Transverse colon (tissue), 4 donors: ENCODE measurements around the gene LRRC7. TPM values are rescaled to one million over a fixed set of nuclear protein-coding genes. Genes with fewer than 3 reads are reported as not detected.

ENCODE experiments used
- DNase-seq: peaks from one replicate; pipeline ENCODE4 v3.0.0-alpha.2; 2019
- H3K27ac ChIP-seq, 4 donors: fragments of 200-600 bp; sonication (generic); 2 replicates each; pipeline ENCODE4 v1.5.1; 2016 to 2018; ENCODE audit warnings: inconsistent platforms in 4 of 4
- H3K27me3 ChIP-seq: fragments of 200-600 bp; sonication (generic); 2 replicates; pipeline ENCODE4 v1.5.1; 2017; ENCODE audit warnings: inconsistent platforms
- H3K36me3 ChIP-seq, 4 donors: fragments of 200-600 bp; sonication (generic); 2 replicates each; pipeline ENCODE4 v1.5.1; 2017 to 2019; ENCODE audit warnings: inconsistent platforms in 4 of 4
- H3K4me1 ChIP-seq, 4 donors: fragments of 200-600 bp; sonication (generic); 2 replicates each; pipeline ENCODE4 v1.5.1; 2017 to 2020; ENCODE audit warnings: inconsistent platforms in 4 of 4
- H3K4me3 ChIP-seq, 4 donors: fragments of 200-600 bp; sonication (generic); 1 replicate in 1 of 4; 2 replicates in 3 of 4; pipeline versions ENCODE4 v1.5.1 to v1.6.1; 2017 to 2019; ENCODE audit warnings: inconsistent platforms in 4 of 4
- H3K9me3 ChIP-seq, 2 donors: fragments of 200-600 bp; sonication (generic); 2 replicates each; pipeline ENCODE4 v1.5.1; 2017 to 2019; ENCODE audit warnings: inconsistent platforms in 2 of 2
- CTCF ChIP-seq, 5 experiments: fragments of 200-600 bp in 3 of 5; fragments of 450-650 bp in 2 of 5; sonication (generic) in 3 of 5; IDR thresholded peaks; 1 replicate in 2 of 5; 2 replicates in 3 of 5; pipeline ENCODE4 v1.5.1; 2016 to 2017; ENCODE audit warnings: antibody characterized with exemption in 5 of 5, inconsistent platforms in 3 of 5, mild to moderate bottlenecking in 2 of 5, moderate library complexity in 1 of 5
- EP300 ChIP-seq: sonication (generic); formaldehyde crosslinking; IDR thresholded peaks from one replicate; pipeline ENCODE4 v1.6.1; 2017; ENCODE audit warnings: antibody characterized with exemption, low read depth
- POLR2A ChIP-seq: fragments of 450-650 bp; IDR thresholded peaks from one replicate; pipeline ENCODE4 v1.6.1; 2016; ENCODE audit warnings: antibody characterized with exemption, mild to moderate bottlenecking, moderate library complexity
- POLR2AphosphoS5 ChIP-seq, 3 donors: sonication (generic); formaldehyde crosslinking; IDR thresholded peaks; one replicate each; pipeline ENCODE4 v1.6.1; 2016; ENCODE audit warnings: antibody characterized with exemption in 3 of 3
- WGBS, 2 donors: methylation state at CpG; one replicate each; pipeline ENCODE4 v1.1.5; 2018; ENCODE audit warnings: low coverage in 1 of 2; 5-methylcytosine and 5-hydroxymethylcytosine counted together
- in situ Hi-C, 4 donors: fragments of 200-750 bp; cut with MboI; loops; one replicate each; pipeline versions ENCODE4 v1.15.0 to v1.15.1; 2017; ENCODE audit warnings: low sequenced_read_pairs in 3 of 4, low pct_ligation_motif_present in 1 of 4, low pct_unique_long_range_greater_than_20kb in 1 of 4
- intact Hi-C: fragments of 100-400 bp; cut with DNase I; formaldehyde crosslinking; loops from one replicate; pipeline ENCODE4 v1.15.1; 2023; ENCODE audit warnings: low total_unique reads
- total RNA-seq, 4 donors: library from RNA; depleted of rRNA; stranded (reverse); fragments of >200 nt; gene quantifications; one replicate each; pipeline ENCODE4 v1.1.0, GENCODE V29; 2016

Gene LRRC7
- total RNA-seq, 4 donors from 2014 or later, result 0.32 to 1.1 TPM; not detected in 2

GRCh38 chr1:69932760-69933159, 365.0 kb downstream of the LRRC7 start:
- 85% methylated on average over 3 of the region's 3 CpGs; no CpG with 5 or more reads in 1 of the 2 donors for WGBS, 2 donors
- H3K27ac ChIP-seq, result no peak overlapping the region
- intact Hi-C loops, result no loop called here
- no peaks in the 10 kb centered on the region for H3K27me3 ChIP-seq
- no peaks in the 10 kb centered on the region for H3K9me3 ChIP-seq
- H3K4me3 ChIP-seq, result no peak overlapping the region
- H3K36me3 ChIP-seq, result no peaks in the 10 kb centered on the region
- no peak for DNase-seq
- TF ChIP-seq POLR2AphosphoS5 (IDR thresholded peaks at IDR 0.05) (no peak), EP300 (no peak), CTCF (IDR thresholded peaks at IDR 0.05) (no peak)
- in situ Hi-C loops, result no loop called here
- no peaks in the 10 kb centered on the region for H3K4me1 ChIP-seq

- TF ChIP-seq POLR2A (no peak), POLR2AphosphoS5 (IDR thresholded peaks at IDR 0.05) (no peak), EP300 (no peak)
- 72 to 79% methylated on average over 6 of the region's 6 CpGs for WGBS, 2 donors
- H3K27ac ChIP-seq, result no peak overlapping the region
- H3K9me3 ChIP-seq, result no peaks in the 10 kb centered on the region
- H3K36me3 ChIP-seq, result no peaks in the 10 kb centered on the region
- DNase-seq, result no peak
- intact Hi-C loops, result no loop called here
- no peaks in the 10 kb centered on the region for H3K4me1 ChIP-seq
- H3K4me3 ChIP-seq, result no peak overlapping the region
- H3K27me3 ChIP-seq, result no peaks in the 10 kb centered on the region
- in situ Hi-C loops, result no loop called here
Measured at GRCh38 chr1:69940231-69940630, 372.5 kb downstream of the LRRC7 start.

DNA sequence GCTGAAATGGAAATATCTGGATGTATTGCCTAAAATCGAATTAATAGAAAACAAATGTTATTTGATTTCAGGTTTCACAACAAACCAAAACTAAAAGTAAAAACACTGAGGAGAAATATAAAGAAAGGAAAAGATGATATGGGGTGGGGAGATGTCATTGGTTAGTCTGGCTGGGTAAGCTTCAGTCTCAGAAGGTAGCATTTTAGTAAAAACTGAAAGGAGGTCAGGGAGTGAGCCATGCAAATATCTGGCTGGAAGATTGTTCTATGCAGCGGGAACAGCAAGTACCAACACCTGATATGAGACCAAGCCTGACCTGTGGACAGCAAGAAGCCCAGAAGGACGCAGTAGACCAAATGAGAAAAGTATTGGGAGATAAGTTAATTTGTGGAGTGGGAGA, 373.1 kb downstream of the LRRC7 start:
- Histone ChIP-seq H3K27me3 (no peaks in the 10 kb centered on the region), H3K27ac (no peak overlapping the region), H3K4me3 (no peak overlapping the region), H3K9me3 (no peaks in the 10 kb centered on the region), H3K36me3 (no peaks in the 10 kb centered on the region), H3K4me1 (no peaks in the 10 kb centered on the region)
- DNase-seq, result no peak
- WGBS, 2 donors, result 64 to 72% methylated on average over 3 of the region's 3 CpGs
- intact Hi-C loops, result no loop called here
- TF ChIP-seq POLR2A, result no peak
- TF ChIP-seq EP300, result no peak
- TF ChIP-seq POLR2AphosphoS5 (IDR thresholded peaks at IDR 0.05), result no peak
- TF ChIP-seq CTCF (IDR thresholded peaks at IDR 0.05), result no peak
- in situ Hi-C loops, result no loop called here

DNA sequence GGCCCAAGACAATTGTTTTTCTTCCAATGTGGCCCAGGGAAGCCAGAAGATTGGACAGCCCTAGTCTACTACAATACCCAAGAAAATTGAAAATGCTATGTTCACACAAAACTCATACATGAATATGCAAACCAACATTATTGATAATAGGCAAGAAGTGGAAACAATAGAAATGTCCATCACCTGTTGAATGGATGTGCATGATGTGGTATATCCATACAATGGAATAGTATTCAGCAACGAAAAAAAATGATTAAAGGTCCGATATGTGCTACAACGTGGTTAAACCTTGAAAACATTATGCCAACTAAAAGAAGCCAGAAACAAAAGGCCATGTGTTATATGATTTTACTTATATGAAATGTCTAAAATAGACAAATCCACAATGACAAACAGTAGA, 375.3 kb downstream of the LRRC7 start:
- intact Hi-C loops (no loop called here), in situ Hi-C loops (no loop called here)
- Histone ChIP-seq H3K4me1 (no peaks in the 10 kb centered on the region), H3K36me3 (no peaks in the 10 kb centered on the region), H3K27ac (no peak overlapping the region), H3K9me3 (no peaks in the 10 kb centered on the region), H3K27me3 (no peaks in the 10 kb centered on the region), H3K4me3 (no peak overlapping the region)
- WGBS, 2 donors, result 79 to 85% methylated on average over 3 of the region's 3 CpGs
- TF ChIP-seq POLR2A (no peak), POLR2AphosphoS5 (IDR thresholded peaks at IDR 0.05) (no peak), EP300 (no peak), CTCF (IDR thresholded peaks at IDR 0.05) (no peak)
- DNase-seq, result no peak

DNA sequence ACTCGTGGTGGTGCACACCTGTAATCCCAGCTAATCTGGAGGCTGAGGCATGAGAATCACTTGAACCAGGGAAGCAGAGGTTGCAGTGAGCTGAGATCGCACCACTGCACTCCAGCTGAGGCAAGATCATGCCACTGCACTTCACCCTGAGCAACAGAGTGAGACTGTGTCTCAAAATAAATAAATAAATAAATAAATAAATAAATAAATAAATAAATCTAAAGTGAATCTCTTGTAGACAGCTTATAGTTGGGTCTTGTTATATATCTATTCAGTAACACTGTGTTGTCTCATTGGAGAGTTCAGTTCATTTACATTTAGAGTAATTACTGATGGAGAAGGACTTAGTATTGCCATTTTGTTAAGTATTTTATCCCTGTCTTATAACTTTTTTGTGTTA, 379.2 kb downstream of the LRRC7 start:
- Histone ChIP-seq H3K4me1 (no peaks in the 10 kb centered on the region), H3K27me3 (no peaks in the 10 kb centered on the region), H3K27ac (no peak overlapping the region), H3K36me3 (no peaks in the 10 kb centered on the region), H3K9me3 (no peaks in the 10 kb centered on the region), H3K4me3 (no peak overlapping the region)
- intact Hi-C loops (no loop called here), in situ Hi-C loops (no loop called here)
- WGBS, 2 donors, result 91 to 100% methylated on average over 1 to 2 of the region's 2 CpGs
- no peak for DNase-seq
- no peak for TF ChIP-seq EP300
- no peak for TF ChIP-seq CTCF (IDR thresholded peaks at IDR 0.05)
- no peak for TF ChIP-seq POLR2A
- TF ChIP-seq POLR2AphosphoS5 (IDR thresholded peaks at IDR 0.05), result no peak
